DND-41 (cell line): ENCODE measurements around the gene ISY1.

Experiments used
- EZH2 ChIP-seq: IDR thresholded peaks from 3 replicates; pipeline ENCODE4 v1.6.1; 2012; ENCODE audit warnings: borderline replicate concordance, low read depth, mild to moderate bottlenecking, moderate library complexity, low read length, inconsistent platforms; ENCODE audit not compliant: severe bottlenecking
- TF ChIP-seq, protein P1 (sequence below): IDR thresholded peaks from 2 replicates; pipeline ENCODE4 v1.5.1; 2012; ENCODE audit warnings: borderline replicate concordance, low read length, moderate library complexity, mild to moderate bottlenecking; ENCODE audit not compliant: poor library complexity, severe bottlenecking; ENCODE audit errors: extremely low read depth

DNA sequence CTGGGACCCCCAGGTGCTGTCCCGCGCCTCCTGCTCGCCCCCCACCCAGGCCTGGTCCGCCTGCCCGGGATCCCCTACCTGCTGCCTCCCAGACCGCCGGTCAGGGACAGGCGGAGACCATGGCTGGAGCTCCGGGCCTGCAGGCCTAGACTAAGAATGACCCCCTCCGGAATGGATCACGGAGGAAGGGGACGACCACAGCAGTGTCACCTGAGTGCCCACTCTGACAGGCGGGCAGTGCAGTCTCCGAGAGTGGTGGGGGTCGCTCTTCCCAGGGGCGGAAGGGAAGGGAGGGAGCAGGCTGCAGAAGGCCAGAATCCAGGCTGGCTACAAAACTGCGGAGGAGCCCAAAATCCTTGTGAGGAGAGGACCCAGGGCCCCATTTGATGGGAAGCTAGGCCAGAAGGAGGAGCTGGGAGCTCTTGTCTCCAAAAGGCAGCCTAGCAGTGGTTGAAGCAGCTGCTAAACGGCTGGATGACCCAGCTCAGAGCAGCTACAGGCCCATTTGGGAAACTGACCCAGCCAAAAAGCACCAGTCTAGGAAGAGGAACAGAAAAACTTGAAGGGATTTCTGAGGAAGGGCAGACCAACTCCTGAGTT is 38.4 kb downstream of the ISY1 start:
- no peak for TF ChIP-seq EZH2
- TF ChIP-seq, protein P1, sequence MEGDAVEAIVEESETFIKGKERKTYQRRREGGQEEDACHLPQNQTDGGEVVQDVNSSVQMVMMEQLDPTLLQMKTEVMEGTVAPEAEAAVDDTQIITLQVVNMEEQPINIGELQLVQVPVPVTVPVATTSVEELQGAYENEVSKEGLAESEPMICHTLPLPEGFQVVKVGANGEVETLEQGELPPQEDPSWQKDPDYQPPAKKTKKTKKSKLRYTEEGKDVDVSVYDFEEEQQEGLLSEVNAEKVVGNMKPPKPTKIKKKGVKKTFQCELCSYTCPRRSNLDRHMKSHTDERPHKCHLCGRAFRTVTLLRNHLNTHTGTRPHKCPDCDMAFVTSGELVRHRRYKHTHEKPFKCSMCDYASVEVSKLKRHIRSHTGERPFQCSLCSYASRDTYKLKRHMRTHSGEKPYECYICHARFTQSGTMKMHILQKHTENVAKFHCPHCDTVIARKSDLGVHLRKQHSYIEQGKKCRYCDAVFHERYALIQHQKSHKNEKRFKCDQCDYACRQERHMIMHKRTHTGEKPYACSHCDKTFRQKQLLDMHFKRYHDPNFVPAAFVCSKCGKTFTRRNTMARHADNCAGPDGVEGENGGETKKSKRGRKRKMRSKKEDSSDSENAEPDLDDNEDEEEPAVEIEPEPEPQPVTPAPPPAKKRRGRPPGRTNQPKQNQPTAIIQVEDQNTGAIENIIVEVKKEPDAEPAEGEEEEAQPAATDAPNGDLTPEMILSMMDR = no peak
